Mammary epithelial cell (primary cell): ENCODE results near the gene KCNJ15.

Experiments
- EZH2 ChIP-seq: IDR thresholded peaks from 2 replicates; pipeline ENCODE4 v1.6.1; 2012; ENCODE audit warnings: low read length, inconsistent platforms, borderline replicate concordance
- TF ChIP-seq, protein P1 (sequence below), 2 donors: IDR thresholded peaks in 1 of 2; conservative IDR thresholded peaks in 1 of 2; 2 replicates each; pipeline ENCODE4 v1.5.1; 2011 to 2012; ENCODE audit warnings: inconsistent platforms in 2 of 2, low read length in 2 of 2, mild to moderate bottlenecking in 2 of 2, control low read depth in 1 of 2, low read depth in 1 of 2; ENCODE audit not compliant: insufficient read depth in 1 of 2; ENCODE audit errors: extremely low read depth in 1 of 2

DNA sequence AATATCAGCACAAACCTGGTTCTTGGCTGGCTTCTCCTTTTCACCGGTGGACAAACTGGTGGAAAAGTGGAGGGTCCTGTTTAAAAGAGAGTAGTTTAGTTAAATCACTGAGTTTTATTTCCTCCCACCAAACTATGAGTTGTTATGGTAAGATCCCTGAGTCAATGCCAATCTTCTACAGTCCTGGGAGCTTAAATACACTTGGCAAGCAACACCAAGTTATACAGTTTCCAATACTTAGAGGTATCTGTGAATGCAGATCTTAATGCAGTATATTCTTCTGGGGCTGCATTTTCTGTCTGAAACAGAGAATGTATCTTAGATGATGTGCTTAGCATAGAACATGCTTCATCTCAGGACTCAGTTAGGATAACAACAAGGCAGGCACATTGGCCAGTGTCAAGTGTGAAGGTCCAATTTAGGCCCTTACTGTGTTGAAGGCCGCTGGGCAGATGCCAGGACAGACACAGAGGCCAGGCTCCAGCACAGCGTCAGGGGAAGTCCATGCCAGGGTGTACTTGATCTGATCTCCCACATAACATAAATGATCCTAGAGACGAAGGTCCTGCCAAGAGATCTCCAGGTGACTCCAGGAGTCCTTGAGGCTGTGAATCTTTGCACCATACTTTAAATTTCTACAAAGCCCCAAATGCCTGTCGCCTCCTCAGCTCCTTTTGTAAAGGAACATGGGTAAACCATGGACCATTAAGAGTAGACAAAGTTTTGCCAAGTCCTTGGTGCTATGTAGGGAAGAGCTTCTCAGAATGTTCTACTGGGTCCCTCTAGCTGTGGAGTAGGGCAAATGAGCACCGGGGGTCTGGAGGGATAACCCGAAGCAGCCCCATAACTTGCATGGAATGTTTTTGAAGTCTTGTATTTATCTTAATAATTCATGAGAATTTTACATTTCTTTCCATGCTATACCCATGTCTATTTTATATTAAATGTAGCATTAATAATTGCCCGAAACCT is 76.8 kb downstream of the KCNJ15 start:
- no peak for TF ChIP-seq EZH2
- TF ChIP-seq, protein P1, sequence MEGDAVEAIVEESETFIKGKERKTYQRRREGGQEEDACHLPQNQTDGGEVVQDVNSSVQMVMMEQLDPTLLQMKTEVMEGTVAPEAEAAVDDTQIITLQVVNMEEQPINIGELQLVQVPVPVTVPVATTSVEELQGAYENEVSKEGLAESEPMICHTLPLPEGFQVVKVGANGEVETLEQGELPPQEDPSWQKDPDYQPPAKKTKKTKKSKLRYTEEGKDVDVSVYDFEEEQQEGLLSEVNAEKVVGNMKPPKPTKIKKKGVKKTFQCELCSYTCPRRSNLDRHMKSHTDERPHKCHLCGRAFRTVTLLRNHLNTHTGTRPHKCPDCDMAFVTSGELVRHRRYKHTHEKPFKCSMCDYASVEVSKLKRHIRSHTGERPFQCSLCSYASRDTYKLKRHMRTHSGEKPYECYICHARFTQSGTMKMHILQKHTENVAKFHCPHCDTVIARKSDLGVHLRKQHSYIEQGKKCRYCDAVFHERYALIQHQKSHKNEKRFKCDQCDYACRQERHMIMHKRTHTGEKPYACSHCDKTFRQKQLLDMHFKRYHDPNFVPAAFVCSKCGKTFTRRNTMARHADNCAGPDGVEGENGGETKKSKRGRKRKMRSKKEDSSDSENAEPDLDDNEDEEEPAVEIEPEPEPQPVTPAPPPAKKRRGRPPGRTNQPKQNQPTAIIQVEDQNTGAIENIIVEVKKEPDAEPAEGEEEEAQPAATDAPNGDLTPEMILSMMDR (conservative IDR thresholded peaks at IDR 0.05 in 1 of 2, IDR thresholded peaks at IDR 0.05 in 1 of 2; ENCODE audit: extremely low read depth in 1 of 2, insufficient read depth in 1 of 2, low read depth in 1 of 2, low read length in 2 of 2) = peak; percentile 16 to 47
